PC-9 (cell line): ENCODE measurements around the gene YAP1.

Source experiments
- CTCF ChIP-seq: fragments of 200-600 bp; sonication (generic); conservative IDR thresholded peaks from 2 replicates; pipeline ENCODE4 v1.6.1; 2017; ENCODE audit warnings: mixed run types, antibody characterized with exemption, mild to moderate bottlenecking, moderate library complexity
- EZH2 ChIP-seq: fragments of 200-600 bp; sonication (generic); IDR thresholded peaks from 2 replicates; pipeline ENCODE4 v1.8.0; 2017; ENCODE audit warnings: antibody characterized with exemption, low read depth

- TF ChIP-seq CTCF (no peak), EZH2 (no peak)
Observed at GRCh38 chr11:102151784-102152525, 41.7 kb downstream of the YAP1 start.
